Measurements from ENCODE around the gene ARHGAP33.

ARHGAP33 gene

GRCh38 chr19:35775298-35776101 lies at the start of gene ARHGAP33:
Gene ARHGAP33 (plus strand): TSS chr19:35775564. CDS start chr19:35775659, 95 bp downstream.
- no peak for TF ChIP-seq CTCF (IDR thresholded peaks at IDR 0.05; ENCODE audit: extremely low read depth, missing control alignments)
- peak; percentile 100 for DNase-seq (ENCODE audit: low spot score)

DNA sequence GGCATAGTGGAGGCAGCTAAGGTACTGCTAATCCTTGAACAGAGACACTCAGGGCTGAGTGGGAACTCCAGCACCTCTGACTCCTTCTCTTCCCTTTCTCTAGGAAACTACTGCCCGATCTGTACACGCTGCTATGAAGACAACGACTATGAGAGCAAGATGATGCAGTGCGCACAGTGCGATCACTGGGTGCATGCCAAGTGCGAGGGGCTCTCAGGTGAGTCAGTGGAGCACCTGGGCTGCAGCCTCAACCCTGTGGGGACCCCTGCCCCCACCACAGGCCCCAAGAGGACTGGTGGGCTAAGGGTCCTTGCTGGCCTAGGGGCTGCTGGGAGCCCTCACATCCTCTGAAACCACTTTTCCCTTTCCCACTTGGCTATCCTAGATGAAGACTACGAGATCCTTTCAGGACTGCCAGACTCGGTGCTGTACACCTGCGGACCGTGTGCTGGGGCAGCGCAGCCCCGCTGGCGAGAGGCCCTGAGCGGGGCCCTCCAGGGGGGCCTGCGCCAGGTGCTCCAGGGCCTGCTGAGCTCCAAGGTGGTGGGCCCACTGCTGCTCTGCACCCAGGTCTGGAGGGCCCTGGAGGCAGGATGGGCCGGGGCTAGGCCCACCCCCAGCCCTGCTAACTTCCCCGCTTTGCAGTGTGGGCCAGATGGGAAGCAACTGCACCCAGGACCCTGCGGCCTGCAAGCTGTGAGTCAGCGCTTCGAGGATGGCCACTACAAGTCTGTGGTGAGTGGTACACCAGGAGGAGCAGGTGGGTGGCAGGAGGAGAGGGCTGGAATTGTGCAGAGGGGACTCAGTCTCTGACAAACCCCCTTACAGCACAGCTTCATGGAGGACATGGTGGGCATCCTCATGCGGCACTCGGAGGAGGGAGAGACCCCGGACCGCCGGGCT lies 48.1 kb upstream of the ARHGAP33 start:
- no peak for DNase-seq (ENCODE audit: low spot score)
- TF ChIP-seq CTCF (IDR thresholded peaks at IDR 0.05; ENCODE audit: extremely low read depth, missing control alignments), result no peak

DNA sequence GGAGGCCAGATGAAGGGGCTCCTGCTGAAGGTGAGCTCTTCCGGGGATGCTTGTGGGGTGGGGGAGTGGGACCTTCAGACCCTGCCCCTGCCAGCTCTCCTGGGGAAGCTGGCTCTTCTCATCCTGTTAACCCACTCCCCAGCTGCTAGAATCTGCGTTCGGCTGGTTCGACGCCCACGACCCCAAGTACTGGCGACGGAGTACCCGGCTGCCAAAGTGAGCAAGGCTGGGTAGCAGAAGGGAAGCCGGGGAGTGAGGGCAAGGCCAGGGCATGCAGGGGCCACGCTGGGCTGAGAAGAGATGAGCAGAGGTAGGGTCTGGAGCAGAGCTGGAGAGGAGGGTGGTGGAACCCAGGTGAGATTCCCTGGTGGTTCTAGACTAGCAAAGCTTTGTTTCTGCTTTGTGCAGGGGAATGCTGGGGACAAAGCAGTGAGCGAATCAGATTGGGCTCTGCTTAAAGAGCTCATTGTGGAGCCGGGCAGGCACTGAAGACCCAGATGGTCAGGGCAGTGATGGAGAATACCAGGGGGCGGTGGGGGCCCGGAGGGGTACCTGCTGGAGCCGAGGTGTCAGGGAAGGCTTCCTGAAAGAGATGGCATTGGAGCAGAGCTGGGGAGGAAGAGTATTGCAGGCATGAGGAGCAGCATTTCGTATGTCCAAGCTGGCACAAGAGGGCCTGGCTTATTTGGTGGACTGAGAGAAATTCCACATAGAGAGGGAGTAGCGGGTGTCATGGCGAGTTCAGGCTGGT lies 47.2 kb upstream of the ARHGAP33 start:
- no peak for TF ChIP-seq CTCF (IDR thresholded peaks at IDR 0.05; ENCODE audit: extremely low read depth, missing control alignments)
- no peak for DNase-seq (ENCODE audit: low spot score)

DNA sequence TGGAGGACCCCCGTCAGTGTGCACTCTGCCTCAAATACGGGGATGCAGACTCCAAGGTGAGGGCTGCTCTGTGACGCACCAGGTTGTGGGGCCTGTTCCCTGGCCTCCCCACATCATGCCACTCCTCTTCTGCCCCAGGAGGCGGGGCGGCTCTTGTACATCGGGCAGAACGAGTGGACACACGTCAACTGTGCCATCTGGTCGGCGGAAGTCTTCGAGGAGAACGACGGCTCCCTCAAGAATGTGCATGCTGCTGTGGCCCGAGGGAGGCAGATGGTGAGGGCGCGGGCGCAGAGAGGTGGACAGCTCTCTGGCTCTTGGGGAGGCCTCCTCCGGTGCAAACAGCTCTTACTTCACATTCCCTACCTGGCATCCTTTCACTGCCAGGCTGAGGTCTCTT lies 46.3 kb upstream of the ARHGAP33 start:
- DNase-seq (ENCODE audit: low spot score), result no peak
- TF ChIP-seq CTCF (IDR thresholded peaks at IDR 0.05; ENCODE audit: extremely low read depth, missing control alignments), result no peak

GRCh38 chr19:35729763-35730162 lies 45.6 kb upstream of the ARHGAP33 start:
- DNase-seq (ENCODE audit: low spot score), result peak; percentile 10
- no peak for TF ChIP-seq CTCF (IDR thresholded peaks at IDR 0.05; ENCODE audit: extremely low read depth, missing control alignments)

GRCh38 chr19:35730326-35730725 lies 45.0 kb upstream of the ARHGAP33 start:
- DNase-seq (ENCODE audit: low spot score), result peak; percentile 10
- TF ChIP-seq CTCF (IDR thresholded peaks at IDR 0.05; ENCODE audit: extremely low read depth, missing control alignments), result no peak

Measured in GM20000 (cell line).